Vagina (tissue), 2 donors: ENCODE results near the gene KRTAP15-1.

Experiments
- POLR2A ChIP-seq, 2 donors: fragments of 450-650 bp; IDR thresholded peaks; one replicate each; pipeline ENCODE4 v1.6.1; 2017; ENCODE audit warnings: antibody characterized with exemption in 2 of 2, mild to moderate bottlenecking in 2 of 2, moderate library complexity in 2 of 2
- POLR2AphosphoS5 ChIP-seq, 2 donors: sonication (generic); formaldehyde crosslinking; IDR thresholded peaks; one replicate each; pipeline ENCODE4 v1.9.0; 2017; ENCODE audit warnings: antibody characterized with exemption in 2 of 2, mild to moderate bottlenecking in 2 of 2, low read depth in 1 of 2; ENCODE audit not compliant: insufficient read depth in 1 of 2
- TF ChIP-seq, protein P1 (sequence below), 3 experiments: fragments of 450-650 bp in 2 of 3; fragments of 200-600 bp in 1 of 3; sonication (generic) in 1 of 3; IDR thresholded peaks; one replicate each; pipeline ENCODE4 v1.5.1; 2017 to 2019; ENCODE audit warnings: antibody characterized with exemption in 3 of 3, mild to moderate bottlenecking in 2 of 3, moderate library complexity in 2 of 3

DNA sequence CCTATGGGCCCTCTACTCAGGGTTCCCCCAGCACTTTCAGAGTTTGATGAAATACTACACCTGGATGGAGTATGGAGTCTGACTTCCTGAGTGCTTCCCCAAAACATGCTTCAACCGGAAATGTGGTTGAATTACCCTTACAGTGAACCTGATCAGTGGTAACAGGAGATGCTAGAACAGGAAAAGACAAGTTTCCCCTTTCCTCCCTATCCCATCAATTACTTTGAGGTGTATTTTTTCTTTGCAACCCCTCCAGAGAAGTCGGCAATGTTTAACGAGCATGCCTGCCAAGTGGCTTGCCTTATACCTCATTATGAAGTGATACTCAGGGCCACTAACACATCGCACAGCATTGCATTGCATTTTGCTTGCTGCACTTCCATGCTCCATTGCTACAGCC, 7.0 kb downstream of the KRTAP15-1 start:
- TF ChIP-seq, protein P1, sequence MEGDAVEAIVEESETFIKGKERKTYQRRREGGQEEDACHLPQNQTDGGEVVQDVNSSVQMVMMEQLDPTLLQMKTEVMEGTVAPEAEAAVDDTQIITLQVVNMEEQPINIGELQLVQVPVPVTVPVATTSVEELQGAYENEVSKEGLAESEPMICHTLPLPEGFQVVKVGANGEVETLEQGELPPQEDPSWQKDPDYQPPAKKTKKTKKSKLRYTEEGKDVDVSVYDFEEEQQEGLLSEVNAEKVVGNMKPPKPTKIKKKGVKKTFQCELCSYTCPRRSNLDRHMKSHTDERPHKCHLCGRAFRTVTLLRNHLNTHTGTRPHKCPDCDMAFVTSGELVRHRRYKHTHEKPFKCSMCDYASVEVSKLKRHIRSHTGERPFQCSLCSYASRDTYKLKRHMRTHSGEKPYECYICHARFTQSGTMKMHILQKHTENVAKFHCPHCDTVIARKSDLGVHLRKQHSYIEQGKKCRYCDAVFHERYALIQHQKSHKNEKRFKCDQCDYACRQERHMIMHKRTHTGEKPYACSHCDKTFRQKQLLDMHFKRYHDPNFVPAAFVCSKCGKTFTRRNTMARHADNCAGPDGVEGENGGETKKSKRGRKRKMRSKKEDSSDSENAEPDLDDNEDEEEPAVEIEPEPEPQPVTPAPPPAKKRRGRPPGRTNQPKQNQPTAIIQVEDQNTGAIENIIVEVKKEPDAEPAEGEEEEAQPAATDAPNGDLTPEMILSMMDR (IDR thresholded peaks at IDR 0.05), result no peak
- TF ChIP-seq POLR2A (IDR thresholded peaks at IDR 0.05), result no peak
- TF ChIP-seq POLR2AphosphoS5 (IDR thresholded peaks at IDR 0.05; ENCODE audit: insufficient read depth in 1 of 2, low read depth in 1 of 2), result no peak
